ENCODE measurements around the gene CCDC7.
"Not testable (repeated sequence)": the region's sequence is repeated elsewhere in the genome, so short reads cannot be mapped to it uniquely, and the experiment has no call there.

GRCh38 chr10:32505762-32506420 lies 60.0 kb downstream of the CCDC7 start:
- not testable (repeated sequence) for TF ChIP-seq TCF4 (CRISPR knock-in tag; IDR thresholded peaks at IDR 0.05; ENCODE audit: borderline replicate concordance); ARNTL (CRISPR knock-in tag; IDR thresholded peaks at IDR 0.05; ENCODE audit: borderline replicate concordance, low read depth); ZC3H10 (CRISPR knock-in tag; IDR thresholded peaks at IDR 0.05); ZNF565 (CRISPR knock-in tag; conservative IDR thresholded peaks at IDR 0.05; ENCODE audit: low read depth); GLIS3 (CRISPR knock-in tag; IDR thresholded peaks at IDR 0.05); ZNF70 (CRISPR knock-in tag; IDR thresholded peaks at IDR 0.05)
